ENCODE results near the gene FGFBP1. TPM values are rescaled to one million over a fixed set of nuclear protein-coding genes. Genes with fewer than 3 reads are reported as not detected.

The FGFBP1 gene
- total RNA-seq, 1 experiment from 2014 or later, result 30.8 TPM

DNA sequence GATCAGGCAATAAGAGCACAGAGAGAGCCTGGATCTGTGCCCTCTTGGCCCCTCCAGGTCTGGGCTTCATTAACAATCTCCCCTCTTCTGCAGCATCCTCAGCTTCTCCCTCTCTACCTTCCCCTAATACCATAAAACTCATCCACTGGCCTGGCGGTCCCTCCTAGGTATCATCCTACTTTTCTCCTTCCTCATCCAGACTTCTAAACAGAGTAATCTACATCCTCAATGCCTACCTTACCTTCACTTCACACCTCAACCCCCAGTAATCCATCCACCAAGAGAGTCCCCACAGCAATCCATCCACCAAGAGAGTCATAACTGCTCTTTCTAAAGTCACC is 17.0 kb downstream of the FGFBP1 start:
- H3K4me3 ChIP-seq, result no peak overlapping the region
- no peaks in the 10 kb centered on the region for H3K27me3 ChIP-seq (ENCODE audit: insufficient read depth, low read depth)
- no peaks in the 10 kb centered on the region for H3K9me3 ChIP-seq (ENCODE audit: insufficient read depth, low read depth)
- intact Hi-C loops (cut with micrococcal nuclease; ENCODE audit: unreplicated experiment), result loop anchor here (1.0 kb wide), 2 partner anchors 15 to 27 kb away; no protein-coding TSS in a partner anchor
- H3K9me2 ChIP-seq (ENCODE audit: insufficient read depth), result no peaks in the 10 kb centered on the region
- H3K4me1 ChIP-seq (replicated peaks; ENCODE audit: insufficient read depth), result peaks cover 47% of the 10 kb centered on the region
- H2AFZ ChIP-seq, result no peak overlapping the region
- CTCF ChIA-PET, result no interaction called here
- H3K27ac ChIP-seq, result peak overlapping the region; percentile 90
- H3K79me2 ChIP-seq (ENCODE audit: low read depth), result no peaks in the 10 kb centered on the region
- no peaks in the 10 kb centered on the region for H4K20me1 ChIP-seq (ENCODE audit: insufficient read depth)
- no peak for TF ChIP-seq EZH2 (IDR thresholded peaks at IDR 0.05; ENCODE audit: low read depth)
- TF ChIP-seq, protein P1, sequence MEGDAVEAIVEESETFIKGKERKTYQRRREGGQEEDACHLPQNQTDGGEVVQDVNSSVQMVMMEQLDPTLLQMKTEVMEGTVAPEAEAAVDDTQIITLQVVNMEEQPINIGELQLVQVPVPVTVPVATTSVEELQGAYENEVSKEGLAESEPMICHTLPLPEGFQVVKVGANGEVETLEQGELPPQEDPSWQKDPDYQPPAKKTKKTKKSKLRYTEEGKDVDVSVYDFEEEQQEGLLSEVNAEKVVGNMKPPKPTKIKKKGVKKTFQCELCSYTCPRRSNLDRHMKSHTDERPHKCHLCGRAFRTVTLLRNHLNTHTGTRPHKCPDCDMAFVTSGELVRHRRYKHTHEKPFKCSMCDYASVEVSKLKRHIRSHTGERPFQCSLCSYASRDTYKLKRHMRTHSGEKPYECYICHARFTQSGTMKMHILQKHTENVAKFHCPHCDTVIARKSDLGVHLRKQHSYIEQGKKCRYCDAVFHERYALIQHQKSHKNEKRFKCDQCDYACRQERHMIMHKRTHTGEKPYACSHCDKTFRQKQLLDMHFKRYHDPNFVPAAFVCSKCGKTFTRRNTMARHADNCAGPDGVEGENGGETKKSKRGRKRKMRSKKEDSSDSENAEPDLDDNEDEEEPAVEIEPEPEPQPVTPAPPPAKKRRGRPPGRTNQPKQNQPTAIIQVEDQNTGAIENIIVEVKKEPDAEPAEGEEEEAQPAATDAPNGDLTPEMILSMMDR (conservative IDR thresholded peaks at IDR 0.05), result no peak
- POLR2A ChIA-PET (ENCODE audit: unreplicated experiment), result interaction anchor here (0.5 to 0.9 kb wide), 7 partner anchors 16 to 1895 kb away, joined by 3 to 12 read pairs (median 5); no protein-coding TSS in a partner anchor
- H3K4me2 ChIP-seq, result peak overlapping the region; percentile 55
- H3F3A ChIP-seq (ENCODE audit: insufficient read depth, low read depth), result peaks cover 19% of the 10 kb centered on the region
- H3K36me3 ChIP-seq (ENCODE audit: low read depth), result no peaks in the 10 kb centered on the region
- no peak for DNase-seq
- BruUV-seq (replicated peaks), result TSS peak; percentile 30

DNA sequence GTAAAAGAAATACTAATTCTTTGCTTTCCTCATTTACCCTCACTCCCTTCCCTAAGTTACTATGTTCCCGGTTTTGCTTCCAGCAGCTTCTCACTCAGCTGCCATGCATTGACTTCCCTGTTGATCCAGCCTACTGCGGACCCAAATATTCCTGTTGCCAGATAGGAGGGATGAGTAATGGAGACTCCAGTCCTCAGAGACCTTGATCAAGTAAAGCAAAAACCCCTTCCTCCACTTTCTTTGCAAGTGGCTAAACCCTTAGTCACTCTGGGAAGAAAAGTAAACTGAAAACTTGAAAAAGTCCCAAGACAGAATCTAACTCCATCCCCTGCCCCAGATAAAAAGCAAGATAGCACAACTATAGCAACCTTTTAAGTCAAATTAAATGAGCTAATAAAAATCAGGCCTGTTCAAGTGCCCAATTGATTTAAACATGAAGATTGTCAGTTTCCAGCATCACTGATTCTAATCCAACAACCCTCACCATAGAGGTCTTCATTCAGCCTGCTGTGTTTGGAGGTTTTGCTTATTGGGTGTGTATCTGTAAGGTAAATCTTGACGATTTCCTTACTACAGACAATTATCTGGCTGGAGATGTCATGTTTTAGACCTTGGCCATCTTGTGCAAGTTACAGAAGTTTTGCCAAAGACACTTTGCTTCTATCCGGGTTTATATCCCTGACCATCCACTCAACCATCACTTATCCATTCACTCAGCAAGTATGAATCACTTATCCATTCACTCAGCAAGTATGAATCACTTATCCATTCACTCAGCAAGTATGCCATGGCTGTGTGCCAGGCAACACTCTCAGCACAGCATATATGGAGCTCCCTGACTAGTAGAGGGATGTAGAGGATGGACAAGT is 17.6 kb downstream of the FGFBP1 start:
- TF ChIP-seq EZH2 (IDR thresholded peaks at IDR 0.05; ENCODE audit: low read depth), result no peak
- TF ChIP-seq, protein P1 (conservative IDR thresholded peaks at IDR 0.05), result no peak
- H3K36me3 ChIP-seq (ENCODE audit: low read depth), result no peaks in the 10 kb centered on the region
- H4K20me1 ChIP-seq (ENCODE audit: insufficient read depth), result no peaks in the 10 kb centered on the region
- no peaks in the 10 kb centered on the region for H3K27me3 ChIP-seq (ENCODE audit: insufficient read depth, low read depth)
- peak overlapping the region; percentile 90 for H3K27ac ChIP-seq
- no peak overlapping the region for H2AFZ ChIP-seq
- DNase-seq, result peak; percentile 87 to 92
- H3K9me2 ChIP-seq (ENCODE audit: insufficient read depth), result no peaks in the 10 kb centered on the region
- peaks cover 47% of the 10 kb centered on the region for H3K4me1 ChIP-seq (replicated peaks; ENCODE audit: insufficient read depth)
- intact Hi-C loops (cut with micrococcal nuclease; ENCODE audit: unreplicated experiment), result loop anchor here (1.0 kb wide), 2 partner anchors 15 to 27 kb away; no protein-coding TSS in a partner anchor
- no peaks in the 10 kb centered on the region for H3K79me2 ChIP-seq (ENCODE audit: low read depth)
- H3K9me3 ChIP-seq (ENCODE audit: insufficient read depth, low read depth), result peaks cover under 1% of the 10 kb centered on the region; the same call in 1 of the 2 replicates
- TSS peak; percentile 68 for BruUV-seq (replicated peaks)
- H3F3A ChIP-seq (ENCODE audit: insufficient read depth, low read depth), result peaks cover 19% of the 10 kb centered on the region
- H3K4me3 ChIP-seq, result no peak overlapping the region
- ChIA-PET POLR2A (ENCODE audit: unreplicated experiment) (interaction anchor here (0.5 to 0.9 kb wide), 8 partner anchors 15 to 1896 kb away, joined by 3 to 12 read pairs (median 4); no protein-coding TSS in a partner anchor), CTCF (no interaction called here)
- peak overlapping the region; percentile 55 for H3K4me2 ChIP-seq

- peak overlapping the region; percentile 17; the same call in 1 of the 2 replicates for H3K4me2 ChIP-seq
- no peak overlapping the region for H2AFZ ChIP-seq
- POLR2A ChIA-PET (ENCODE audit: unreplicated experiment), result no interaction called here
Measured at GRCh38 chr4:15918484-15919129, 19.9 kb downstream of the FGFBP1 start.

More at GRCh38 chr4:15918484-15919129, 19.9 kb downstream of the FGFBP1 start:
- CTCF ChIA-PET, result no interaction called here
- DNase-seq, result peak; percentile 61 to 68
- Histone ChIP-seq H3K4me3 (no peak overlapping the region), H3F3A (ENCODE audit: insufficient read depth, low read depth) (peaks cover 35% of the 10 kb centered on the region), H3K9me2 (ENCODE audit: insufficient read depth) (no peaks in the 10 kb centered on the region), H3K36me3 (ENCODE audit: low read depth) (no peaks in the 10 kb centered on the region), H4K20me1 (ENCODE audit: insufficient read depth) (no peaks in the 10 kb centered on the region), H3K9me3 (ENCODE audit: insufficient read depth, low read depth) (peaks cover 4% of the 10 kb centered on the region), H3K79me2 (ENCODE audit: low read depth) (no peaks in the 10 kb centered on the region), H3K27me3 (ENCODE audit: insufficient read depth, low read depth) (no peaks in the 10 kb centered on the region), H3K4me1 (replicated peaks; ENCODE audit: insufficient read depth) (peaks cover 63% of the 10 kb centered on the region), H3K27ac (peak overlapping the region; percentile 90)
- no TSS peak for BruUV-seq (replicated peaks)
- TF ChIP-seq, protein P1 (conservative IDR thresholded peaks at IDR 0.05), result no peak
- TF ChIP-seq EZH2 (IDR thresholded peaks at IDR 0.05; ENCODE audit: low read depth), result no peak
- intact Hi-C loops (cut with micrococcal nuclease; ENCODE audit: unreplicated experiment), result no loop called here
